Measurements from ENCODE around the gene CD33.
"Not testable (repeated sequence)": the region's sequence is repeated elsewhere in the genome, so short reads cannot be mapped to it uniquely, and the experiment has no call there.

The CD33 gene

GRCh38 chr19:51207747-51208146 lies 17.1 kb upstream of the CD33 start:
- TF ChIP-seq CTCF (IDR thresholded peaks at IDR 0.05; ENCODE audit: control insufficient read depth, insufficient read depth, low read depth, low read length, missing control alignments) = no peak
- no peak overlapping the region for H3K4me3 ChIP-seq (ENCODE audit: control insufficient read depth, low read depth, low read length)
- DNase-seq (ENCODE audit: low read depth) = no peak

GRCh38 chr19:51210191-51210784 lies 14.6 kb upstream of the CD33 start:
- TF ChIP-seq CTCF (IDR thresholded peaks at IDR 0.05; ENCODE audit: control insufficient read depth, insufficient read depth, low read depth, low read length, missing control alignments) = no peak
- DNase-seq (ENCODE audit: low read depth) = no peak
- H3K4me3 ChIP-seq (ENCODE audit: control insufficient read depth, low read depth, low read length) = no peak overlapping the region

- not testable (repeated sequence) for DNase-seq (ENCODE audit: low read depth); H3K4me3 ChIP-seq (ENCODE audit: control insufficient read depth, low read depth, low read length)
Measured at GRCh38 chr19:51210874-51211361, 14.0 kb upstream of the CD33 start.

GRCh38 chr19:51211833-51212232 lies 13.0 kb upstream of the CD33 start:
- no peak overlapping the region for H3K4me3 ChIP-seq (ENCODE audit: control insufficient read depth, low read depth, low read length)
- no peak for DNase-seq (ENCODE audit: low read depth)
- TF ChIP-seq CTCF (IDR thresholded peaks at IDR 0.05; ENCODE audit: control insufficient read depth, insufficient read depth, low read depth, low read length, missing control alignments) = no peak

GRCh38 chr19:51219307-51219706 lies 5.6 kb upstream of the CD33 start:
- DNase-seq (ENCODE audit: low read depth) = no peak
- no peak for TF ChIP-seq CTCF (IDR thresholded peaks at IDR 0.05; ENCODE audit: control insufficient read depth, insufficient read depth, low read depth, low read length, missing control alignments)
- H3K4me3 ChIP-seq (ENCODE audit: control insufficient read depth, low read depth, low read length) = no peak overlapping the region

- H3K4me3 ChIP-seq (ENCODE audit: control insufficient read depth, low read depth, low read length) = no peak overlapping the region
- no peak for TF ChIP-seq CTCF (IDR thresholded peaks at IDR 0.05; ENCODE audit: control insufficient read depth, insufficient read depth, low read depth, low read length, missing control alignments)
- DNase-seq (ENCODE audit: low read depth) = no peak
Measured at GRCh38 chr19:51219971-51220370, 4.9 kb upstream of the CD33 start.

GRCh38 chr19:51220996-51221395 lies 3.9 kb upstream of the CD33 start:
- H3K4me3 ChIP-seq (ENCODE audit: control insufficient read depth, low read depth, low read length) = no peak overlapping the region
- DNase-seq (ENCODE audit: low read depth) = no peak
- TF ChIP-seq CTCF (IDR thresholded peaks at IDR 0.05; ENCODE audit: control insufficient read depth, insufficient read depth, low read depth, low read length, missing control alignments) = no peak

All from AG09309 (cell line).